HL-60/S4 (cell line): Measurements from ENCODE around the gene UBXN2A.

Experiments
- in situ Hi-C: fragments of 300-500 bp; cut with MboI; formaldehyde crosslinking; loops from 2 replicates; pipeline ENCODE4 v1.14.3; 2022; ENCODE audit warnings: low sequenced_read_pairs

UBXN2A gene

GRCh38 chr2:23939987-23940717 lies at the start of gene UBXN2A:
Gene UBXN2A, plus strand, starts transcription at chr2:23940463. Its CDS starts 17,852 bp downstream, at chr2:23958315.
- in situ Hi-C loops, result no loop called here

- in situ Hi-C loops, result no loop called here
Measured at GRCh38 chr2:23900133-23900532, 40.1 kb upstream of the UBXN2A start.

- in situ Hi-C loops, result no loop called here
Measured at GRCh38 chr2:23900541-23901322, 39.5 kb upstream of the UBXN2A start.

- in situ Hi-C loops, result no loop called here
Measured at GRCh38 chr2:23901966-23902846, 38.1 kb upstream of the UBXN2A start.

GRCh38 chr2:23903034-23903433 lies 37.2 kb upstream of the UBXN2A start:
- in situ Hi-C loops, result no loop called here

GRCh38 chr2:23904215-23904614 lies 36.0 kb upstream of the UBXN2A start:
- in situ Hi-C loops, result no loop called here

- in situ Hi-C loops, result no loop called here
Measured at GRCh38 chr2:23904692-23905091, 35.6 kb upstream of the UBXN2A start.

- in situ Hi-C loops, result no loop called here
Measured at GRCh38 chr2:23905155-23905554, 35.1 kb upstream of the UBXN2A start.

- in situ Hi-C loops, result no loop called here
Measured at GRCh38 chr2:23912054-23912453, 28.2 kb upstream of the UBXN2A start.

- in situ Hi-C loops, result no loop called here
Measured at GRCh38 chr2:23915327-23915726, 24.9 kb upstream of the UBXN2A start.

- in situ Hi-C loops, result no loop called here
Measured at GRCh38 chr2:23916727-23917405, 23.4 kb upstream of the UBXN2A start.

- in situ Hi-C loops, result no loop called here
Measured at GRCh38 chr2:23918837-23919489, 21.3 kb upstream of the UBXN2A start.

GRCh38 chr2:23924589-23925359 lies 15.5 kb upstream of the UBXN2A start:
- in situ Hi-C loops, result no loop called here

GRCh38 chr2:23925702-23926289 lies 14.5 kb upstream of the UBXN2A start:
- in situ Hi-C loops, result no loop called here

- in situ Hi-C loops, result no loop called here
Measured at GRCh38 chr2:23926290-23926749, 13.9 kb upstream of the UBXN2A start.

- in situ Hi-C loops, result no loop called here
Measured at GRCh38 chr2:23926750-23927571, 13.3 kb upstream of the UBXN2A start, which contains the start of gene ATAD2B. Gene ATAD2B, minus strand, starts transcription at chr2:23927123. Its CDS starts 353 bp downstream, at chr2:23926770.

- in situ Hi-C loops, result no loop called here
Measured at GRCh38 chr2:23934259-23934658, 6.0 kb upstream of the UBXN2A start.
